H9 (cell line): Measurements from ENCODE around the gene ZNF425. TPM values are rescaled to one million over a fixed set of nuclear protein-coding genes. Genes with fewer than 3 reads are reported as not detected.

Experiments used
- DNase-seq: peaks from one replicate; pipeline ENCODE4 v3.0.0-alpha.2; 2017
- H2AFZ ChIP-seq: one replicate; pipeline ENCODE4 v1.6.1; 2013; ENCODE audit warnings: mild to moderate bottlenecking, low read length, control low read depth, moderate library complexity
- H2AK5ac ChIP-seq: 2 replicates; pipeline ENCODE4 v1.6.1; 2013; ENCODE audit warnings: low read length, control low read depth, mixed read lengths; ENCODE audit not compliant: insufficient read length
- H2BK120ac ChIP-seq: one replicate; pipeline ENCODE4 v1.6.1; 2013; ENCODE audit warnings: low read depth, mild to moderate bottlenecking, low read length, control low read depth, inconsistent platforms; ENCODE audit not compliant: poor library complexity, severe bottlenecking
- H2BK12ac ChIP-seq: 2 replicates; pipeline ENCODE4 v1.6.1; 2013; ENCODE audit warnings: low read length, control low read depth, mixed read lengths, low read depth; ENCODE audit not compliant: insufficient read length
- H2BK15ac ChIP-seq: 2 replicates; pipeline ENCODE4 v1.6.1; 2013; ENCODE audit warnings: low read depth, low read length, control low read depth
- H2BK20ac ChIP-seq: one replicate; pipeline ENCODE4 v1.6.1; 2013; ENCODE audit warnings: low read depth, mild to moderate bottlenecking, low read length, control low read depth, inconsistent platforms; ENCODE audit not compliant: poor library complexity, severe bottlenecking
- H2BK5ac ChIP-seq: 2 replicates; pipeline ENCODE4 v1.6.1; 2013; ENCODE audit warnings: low read length, control low read depth, mixed read lengths; ENCODE audit not compliant: insufficient read length
- H3K14ac ChIP-seq: 2 replicates; pipeline ENCODE4 v1.6.1; 2013; ENCODE audit warnings: low read length, control low read depth; ENCODE audit not compliant: insufficient read depth
- H3K18ac ChIP-seq: 2 replicates; pipeline ENCODE4 v1.6.1; 2013; ENCODE audit warnings: low read depth, mild to moderate bottlenecking, mixed read lengths, low read length, control low read depth; ENCODE audit not compliant: insufficient read length
- H3K23ac ChIP-seq: 2 replicates; pipeline ENCODE4 v1.6.1; 2013; ENCODE audit warnings: low read length, control low read depth, mixed read lengths, low read depth; ENCODE audit not compliant: insufficient read length
- H3K23me2 ChIP-seq: 2 replicates; pipeline ENCODE4 v1.6.1; 2013; ENCODE audit warnings: low read depth, mild to moderate bottlenecking, mixed read lengths, low read length, control low read depth; ENCODE audit not compliant: insufficient read length, poor library complexity, severe bottlenecking
- H3K27ac ChIP-seq: 2 replicates; pipeline ENCODE4 v1.5.1; 2013; ENCODE audit warnings: low read length, control low read depth, mixed read lengths, low read depth; ENCODE audit not compliant: insufficient read length
- H3K27me3 ChIP-seq: 2 replicates; pipeline ENCODE4 v1.6.1; 2013; ENCODE audit warnings: low read length, control low read depth, inconsistent platforms; ENCODE audit not compliant: insufficient read depth
- H3K4ac ChIP-seq: 2 replicates; pipeline ENCODE4 v1.6.1; 2013; ENCODE audit warnings: low read depth, mild to moderate bottlenecking, control low read depth, inconsistent platforms, low read length, moderate library complexity
- H3K4me1 ChIP-seq: 2 replicates; pipeline ENCODE4 v1.6.1; 2013; ENCODE audit warnings: low read length, control low read depth, inconsistent platforms; ENCODE audit not compliant: insufficient read depth
- H3K4me2 ChIP-seq: 2 replicates; pipeline ENCODE4 v1.6.1; 2013; ENCODE audit warnings: low read length, control low read depth, mixed read lengths; ENCODE audit not compliant: insufficient read length, insufficient read depth
- H3K56ac ChIP-seq: 2 replicates; pipeline ENCODE4 v1.6.1; 2013; ENCODE audit warnings: low read depth, mild to moderate bottlenecking, mixed read lengths, low read length, control low read depth; ENCODE audit not compliant: insufficient read length
- H3K79me1 ChIP-seq: 2 replicates; pipeline ENCODE4 v1.6.1; 2013; ENCODE audit warnings: low read depth, mild to moderate bottlenecking, moderate library complexity, low read length, control low read depth, inconsistent platforms; ENCODE audit not compliant: insufficient read depth, poor library complexity, severe bottlenecking
- H3K79me2 ChIP-seq: 2 replicates; pipeline ENCODE4 v1.6.1; 2013; ENCODE audit warnings: low read length, control low read depth, inconsistent platforms; ENCODE audit not compliant: insufficient read depth
- H3K9ac ChIP-seq: 2 replicates; pipeline ENCODE4 v1.6.1; 2013; ENCODE audit warnings: low read length, control low read depth, mixed read lengths; ENCODE audit not compliant: insufficient read length; ENCODE audit errors: extremely low read depth
- H3K9me3 ChIP-seq: one replicate; pipeline ENCODE4 v1.6.1; 2013; ENCODE audit warnings: low read depth, low read length, inconsistent platforms; ENCODE audit not compliant: control insufficient read depth
- H3T11ph ChIP-seq: one replicate; pipeline ENCODE4 v1.6.1; 2013; ENCODE audit warnings: mild to moderate bottlenecking, low read length, control low read depth, inconsistent platforms
- H4K20me1 ChIP-seq: one replicate; pipeline ENCODE4 v1.6.1; 2013; ENCODE audit not compliant: control insufficient read depth, insufficient read length, insufficient read depth
- H4K5ac ChIP-seq: 2 replicates; pipeline ENCODE4 v1.6.1; 2013; ENCODE audit warnings: low read depth, mild to moderate bottlenecking, mixed read lengths, low read length, control low read depth; ENCODE audit not compliant: insufficient read length
- H4K8ac ChIP-seq: replicated peaks from 2 replicates; pipeline ENCODE4 v1.6.1; 2013; ENCODE audit warnings: low read length, control low read depth, mixed read lengths, low read depth; ENCODE audit not compliant: insufficient read length
- H4K91ac ChIP-seq: 2 replicates; pipeline ENCODE4 v1.6.1; 2013; ENCODE audit warnings: low read depth, mild to moderate bottlenecking, moderate library complexity, mixed read lengths, low read length, control low read depth; ENCODE audit not compliant: insufficient read length
- H3K27ac Mint-ChIP-seq, 3 experiments: 2 replicates in 2 of 3; 3 replicates in 1 of 3; pipeline ENCODE4 v1.8.0; 2020 to 2021; ENCODE audit warnings: mixed read lengths in 3 of 3, mild to moderate bottlenecking in 1 of 3, moderate library complexity in 1 of 3
- H3K27me3 Mint-ChIP-seq: 2 replicates; pipeline ENCODE4 v1.8.0; 2021; ENCODE audit warnings: low read depth, mild to moderate bottlenecking, moderate library complexity, mixed read lengths
- H3K36me3 Mint-ChIP-seq, 3 experiments: 2 replicates in 2 of 3; 3 replicates in 1 of 3; pipeline ENCODE4 v1.8.0; 2020 to 2021; ENCODE audit warnings: low read depth in 3 of 3, mixed read lengths in 3 of 3; ENCODE audit not compliant: insufficient read depth in 1 of 3
- H3K4me1 Mint-ChIP-seq, 2 experiments: 2 replicates each; pipeline ENCODE4 v1.8.0; 2020; ENCODE audit warnings: mixed read lengths in 2 of 2
- H3K4me3 Mint-ChIP-seq, 2 experiments: 2 replicates in 1 of 2; 3 replicates in 1 of 2; pipeline ENCODE4 v1.8.0; 2020 to 2021; ENCODE audit warnings: mild to moderate bottlenecking in 2 of 2, mixed read lengths in 2 of 2, moderate library complexity in 1 of 2
- H3K9me3 Mint-ChIP-seq, 2 experiments: 2 replicates in 1 of 2; 3 replicates in 1 of 2; pipeline ENCODE4 v1.8.0; 2020; ENCODE audit warnings: mild to moderate bottlenecking in 2 of 2, mixed read lengths in 2 of 2, moderate library complexity in 1 of 2
- WGBS: extraction: QIAGEN DNeasy Blood & Tissue Kit; methylation state at CpG from one replicate; pipeline ENCODE4 v1.1.7; 2013; ENCODE audit warnings: missing lambda C conversion rate, low lambda C conversion rate, mixed read lengths; ENCODE audit not compliant: insufficient read length; ENCODE audit errors: extremely low coverage; 5-methylcytosine and 5-hydroxymethylcytosine counted together
- total RNA-seq: library from RNA; stranded (reverse); gene quantifications from 2 replicates; pipeline ENCODE4 v1.2.1, GENCODE V29; 2021
- TF ChIP-seq, protein P1 (sequence below): fragments of 200-600 bp; sonication (generic); conservative IDR thresholded peaks from 3 replicates; pipeline ENCODE4 v1.8.0; 2021; ENCODE audit warnings: antibody characterized with exemption, mild to moderate bottlenecking

Gene ZNF425
- total RNA-seq, 1 experiment from 2014 or later, result 5.4 TPM

DNA sequence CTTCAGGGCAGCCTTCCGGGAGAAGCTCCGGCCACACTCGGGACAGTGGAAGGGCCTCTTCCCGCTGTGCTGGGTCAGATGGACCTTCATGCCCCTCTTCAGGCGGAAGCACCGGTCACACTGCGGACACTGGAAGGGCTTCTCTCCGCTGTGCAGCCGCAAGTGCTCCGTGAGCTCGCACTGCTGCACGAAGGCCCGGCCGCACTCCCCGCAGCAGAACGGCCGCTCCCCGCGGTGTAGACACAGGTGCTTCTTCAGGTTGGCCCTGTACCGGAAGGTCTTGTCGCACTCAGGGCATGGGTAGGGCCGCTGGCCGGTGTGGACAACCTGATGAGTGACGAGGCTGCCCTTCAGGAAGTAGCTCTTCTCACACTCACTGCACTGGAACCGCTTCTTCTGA, 21.4 kb downstream of the ZNF425 start:
- Histone ChIP-seq H2BK12ac (no peak overlapping the region), H3K4me1 (no peaks in the 10 kb centered on the region), H3T11ph (no peak overlapping the region), H3K18ac (no peak overlapping the region), H3K4ac (no peak overlapping the region), H3K27me3 (no peaks in the 10 kb centered on the region), H3K9ac (no peak overlapping the region), H2BK5ac (no peak overlapping the region), H2BK120ac (no peak overlapping the region), H3K27ac (no peak overlapping the region), H2BK20ac (no peak overlapping the region), H2AK5ac (no peak overlapping the region), H4K5ac (no peak overlapping the region), H4K20me1 (no peaks in the 10 kb centered on the region), H3K23ac (no peak overlapping the region), H3K14ac (no peak overlapping the region), H3K56ac (no peak overlapping the region), H3K9me3 (no peaks in the 10 kb centered on the region), H4K8ac (no peak overlapping the region), H3K23me2 (no peaks in the 10 kb centered on the region), H3K79me1 (no peaks in the 10 kb centered on the region), H4K91ac (no peak overlapping the region), H3K79me2 (no peaks in the 10 kb centered on the region), H2AFZ (no peak overlapping the region), H2BK15ac (no peak overlapping the region), H3K4me2 (no peak overlapping the region)
- no peak for DNase-seq
- H3K27ac Mint-ChIP-seq, result no peak overlapping the region
- peaks cover 0 to 2% of the 10 kb centered on the region in 2 experiments; a peak in 1 of 4 replicates for H3K4me1 Mint-ChIP-seq
- H3K4me3 Mint-ChIP-seq, result no peak overlapping the region
- peaks cover 8 to 14% (median 11%) of the 10 kb centered on the region in 3 experiments; a peak in 6 of 7 replicates for H3K36me3 Mint-ChIP-seq
- no peaks in the 10 kb centered on the region for H3K27me3 Mint-ChIP-seq
- TF ChIP-seq, protein P1, sequence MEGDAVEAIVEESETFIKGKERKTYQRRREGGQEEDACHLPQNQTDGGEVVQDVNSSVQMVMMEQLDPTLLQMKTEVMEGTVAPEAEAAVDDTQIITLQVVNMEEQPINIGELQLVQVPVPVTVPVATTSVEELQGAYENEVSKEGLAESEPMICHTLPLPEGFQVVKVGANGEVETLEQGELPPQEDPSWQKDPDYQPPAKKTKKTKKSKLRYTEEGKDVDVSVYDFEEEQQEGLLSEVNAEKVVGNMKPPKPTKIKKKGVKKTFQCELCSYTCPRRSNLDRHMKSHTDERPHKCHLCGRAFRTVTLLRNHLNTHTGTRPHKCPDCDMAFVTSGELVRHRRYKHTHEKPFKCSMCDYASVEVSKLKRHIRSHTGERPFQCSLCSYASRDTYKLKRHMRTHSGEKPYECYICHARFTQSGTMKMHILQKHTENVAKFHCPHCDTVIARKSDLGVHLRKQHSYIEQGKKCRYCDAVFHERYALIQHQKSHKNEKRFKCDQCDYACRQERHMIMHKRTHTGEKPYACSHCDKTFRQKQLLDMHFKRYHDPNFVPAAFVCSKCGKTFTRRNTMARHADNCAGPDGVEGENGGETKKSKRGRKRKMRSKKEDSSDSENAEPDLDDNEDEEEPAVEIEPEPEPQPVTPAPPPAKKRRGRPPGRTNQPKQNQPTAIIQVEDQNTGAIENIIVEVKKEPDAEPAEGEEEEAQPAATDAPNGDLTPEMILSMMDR, result no peak
- H3K9me3 Mint-ChIP-seq, result no peaks in the 10 kb centered on the region; a peak in 1 of 5 replicates
- WGBS, result no CpG with 5 or more reads among the region's 25 CpGs
